SK-N-MC (cell line): ENCODE measurements around the gene LDAF1.

Experiments
- EZH2 ChIP-seq: fragments of 200-600 bp; sonication (generic); IDR thresholded peaks from one replicate; pipeline ENCODE4 v1.6.1; 2017; ENCODE audit warnings: antibody characterized with exemption
- POLR2AphosphoS5 ChIP-seq: IDR thresholded peaks from 2 replicates; pipeline ENCODE4 v1.6.1; 2012; ENCODE audit warnings: mild to moderate bottlenecking, low read depth, low read length, borderline replicate concordance

GRCh38 chr16:21205303-21205702 lies 46.8 kb downstream of the LDAF1 start:
- TF ChIP-seq EZH2 (no peak), POLR2AphosphoS5 (no peak)
